Sigmoid colon (tissue), 4 donors: ENCODE data around the gene PUM1.

Experiments
- POLR2A ChIP-seq, 2 donors: fragments of 450-650 bp; IDR thresholded peaks; one replicate each; pipeline ENCODE4 v1.6.1; 2016; ENCODE audit warnings: antibody characterized with exemption in 2 of 2, mild to moderate bottlenecking in 2 of 2, moderate library complexity in 2 of 2
- POLR2AphosphoS5 ChIP-seq, 4 donors: sonication (generic); formaldehyde crosslinking; IDR thresholded peaks; one replicate each; pipeline ENCODE4 v1.6.1; 2017; ENCODE audit warnings: antibody characterized with exemption in 4 of 4
- TF ChIP-seq, protein P1 (sequence below), 4 experiments: fragments of 450-650 bp in 3 of 4; fragments of 200-600 bp in 1 of 4; IDR thresholded peaks; one replicate each; pipeline ENCODE4 v1.5.1; 2016 to 2019; ENCODE audit warnings: antibody characterized with exemption in 4 of 4, mild to moderate bottlenecking in 3 of 4, moderate library complexity in 2 of 4

DNA sequence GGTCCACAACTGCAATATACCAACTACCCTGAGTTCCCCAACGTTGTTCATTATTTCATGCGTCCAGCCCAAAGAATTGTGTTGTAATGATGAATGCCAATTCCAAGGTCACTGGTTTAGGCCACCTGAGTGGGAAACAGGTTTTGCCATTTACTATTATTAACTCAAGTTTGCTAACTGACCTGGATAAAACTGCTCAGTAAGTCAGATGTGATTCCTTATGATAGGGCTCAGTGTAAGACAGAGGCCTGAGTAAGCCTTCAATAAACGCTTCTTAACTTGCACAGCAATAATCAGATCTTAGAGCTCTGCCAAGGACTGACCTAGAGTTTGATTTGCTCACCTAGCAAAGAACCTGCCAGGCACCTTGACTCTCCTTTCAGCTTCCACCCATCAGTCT is 10.0 kb downstream of the PUM1 start:
- TF ChIP-seq, protein P1, sequence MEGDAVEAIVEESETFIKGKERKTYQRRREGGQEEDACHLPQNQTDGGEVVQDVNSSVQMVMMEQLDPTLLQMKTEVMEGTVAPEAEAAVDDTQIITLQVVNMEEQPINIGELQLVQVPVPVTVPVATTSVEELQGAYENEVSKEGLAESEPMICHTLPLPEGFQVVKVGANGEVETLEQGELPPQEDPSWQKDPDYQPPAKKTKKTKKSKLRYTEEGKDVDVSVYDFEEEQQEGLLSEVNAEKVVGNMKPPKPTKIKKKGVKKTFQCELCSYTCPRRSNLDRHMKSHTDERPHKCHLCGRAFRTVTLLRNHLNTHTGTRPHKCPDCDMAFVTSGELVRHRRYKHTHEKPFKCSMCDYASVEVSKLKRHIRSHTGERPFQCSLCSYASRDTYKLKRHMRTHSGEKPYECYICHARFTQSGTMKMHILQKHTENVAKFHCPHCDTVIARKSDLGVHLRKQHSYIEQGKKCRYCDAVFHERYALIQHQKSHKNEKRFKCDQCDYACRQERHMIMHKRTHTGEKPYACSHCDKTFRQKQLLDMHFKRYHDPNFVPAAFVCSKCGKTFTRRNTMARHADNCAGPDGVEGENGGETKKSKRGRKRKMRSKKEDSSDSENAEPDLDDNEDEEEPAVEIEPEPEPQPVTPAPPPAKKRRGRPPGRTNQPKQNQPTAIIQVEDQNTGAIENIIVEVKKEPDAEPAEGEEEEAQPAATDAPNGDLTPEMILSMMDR (IDR thresholded peaks at IDR 0.05): no peak
- no peak for TF ChIP-seq POLR2AphosphoS5 (IDR thresholded peaks at IDR 0.05)
- no peak for TF ChIP-seq POLR2A (IDR thresholded peaks at IDR 0.05)
